Measurements from ENCODE around the gene NSRP1.
"Not testable (repeated sequence)": the region's sequence is repeated elsewhere in the genome, so short reads cannot be mapped to it uniquely, and the experiment has no call there.

NSRP1 gene

DNA sequence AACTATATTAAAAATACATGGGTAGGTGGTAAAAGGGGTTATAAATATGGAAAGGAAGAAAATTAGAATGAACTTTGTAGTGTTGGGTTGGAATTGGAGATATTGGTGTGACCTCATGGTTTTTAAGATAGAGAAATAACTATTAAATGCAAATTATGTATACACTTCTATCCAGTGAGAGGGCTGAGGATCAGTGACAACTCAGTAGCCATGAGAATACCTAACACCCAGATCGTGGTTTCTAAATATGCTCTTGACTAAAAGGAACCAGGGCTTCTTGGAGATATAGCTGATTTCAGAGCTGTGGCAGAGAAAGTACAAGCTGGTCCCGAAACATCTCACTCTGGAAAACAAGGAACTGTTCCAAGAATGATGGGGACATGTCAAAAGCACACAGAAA is 74.5 kb downstream of the NSRP1 start:
- TF ChIP-seq POLR2A (IDR thresholded peaks at IDR 0.05; ENCODE audit: extremely low read depth, insufficient read length) (no peak), MYC (IDR thresholded peaks at IDR 0.05; ENCODE audit: low read depth, low read length) (no peak)
- TF ChIP-seq, protein P1, sequence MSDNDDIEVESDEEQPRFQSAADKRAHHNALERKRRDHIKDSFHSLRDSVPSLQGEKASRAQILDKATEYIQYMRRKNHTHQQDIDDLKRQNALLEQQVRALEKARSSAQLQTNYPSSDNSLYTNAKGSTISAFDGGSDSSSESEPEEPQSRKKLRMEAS (IDR thresholded peaks at IDR 0.05; ENCODE audit: low read depth, low read length): no peak
- TF ChIP-seq, protein P2, sequence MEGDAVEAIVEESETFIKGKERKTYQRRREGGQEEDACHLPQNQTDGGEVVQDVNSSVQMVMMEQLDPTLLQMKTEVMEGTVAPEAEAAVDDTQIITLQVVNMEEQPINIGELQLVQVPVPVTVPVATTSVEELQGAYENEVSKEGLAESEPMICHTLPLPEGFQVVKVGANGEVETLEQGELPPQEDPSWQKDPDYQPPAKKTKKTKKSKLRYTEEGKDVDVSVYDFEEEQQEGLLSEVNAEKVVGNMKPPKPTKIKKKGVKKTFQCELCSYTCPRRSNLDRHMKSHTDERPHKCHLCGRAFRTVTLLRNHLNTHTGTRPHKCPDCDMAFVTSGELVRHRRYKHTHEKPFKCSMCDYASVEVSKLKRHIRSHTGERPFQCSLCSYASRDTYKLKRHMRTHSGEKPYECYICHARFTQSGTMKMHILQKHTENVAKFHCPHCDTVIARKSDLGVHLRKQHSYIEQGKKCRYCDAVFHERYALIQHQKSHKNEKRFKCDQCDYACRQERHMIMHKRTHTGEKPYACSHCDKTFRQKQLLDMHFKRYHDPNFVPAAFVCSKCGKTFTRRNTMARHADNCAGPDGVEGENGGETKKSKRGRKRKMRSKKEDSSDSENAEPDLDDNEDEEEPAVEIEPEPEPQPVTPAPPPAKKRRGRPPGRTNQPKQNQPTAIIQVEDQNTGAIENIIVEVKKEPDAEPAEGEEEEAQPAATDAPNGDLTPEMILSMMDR (IDR thresholded peaks at IDR 0.05; ENCODE audit: low read depth, low read length): no peak
- DNase-seq (ENCODE audit: low read depth): no peak
- H3K4me3 ChIP-seq (ENCODE audit: low read depth, low read length): no peak overlapping the region

DNA sequence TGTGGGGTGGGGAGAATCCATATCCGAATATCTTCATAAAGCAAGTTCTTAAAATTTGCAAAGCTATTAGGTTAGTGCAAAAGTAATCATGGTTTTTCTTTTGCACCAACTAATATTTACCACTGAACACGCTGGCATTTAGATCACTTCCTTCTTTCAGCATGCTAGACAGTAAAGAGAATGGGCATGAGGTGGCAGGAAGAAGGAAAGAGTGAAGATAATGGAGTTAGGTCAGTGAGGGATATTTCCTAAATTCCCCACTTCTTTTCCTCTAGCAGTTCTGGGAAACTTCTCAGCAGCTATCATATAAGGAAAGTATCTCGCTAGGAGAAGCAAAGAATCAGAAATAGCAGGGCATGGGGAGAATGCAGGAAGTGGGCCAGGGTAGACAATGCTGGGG is 79.9 kb downstream of the NSRP1 start:
- H3K4me3 ChIP-seq (ENCODE audit: low read depth, low read length): no peak overlapping the region
- TF ChIP-seq POLR2A (IDR thresholded peaks at IDR 0.05; ENCODE audit: extremely low read depth, insufficient read length): no peak
- TF ChIP-seq, protein P2 (IDR thresholded peaks at IDR 0.05; ENCODE audit: low read depth, low read length): no peak
- TF ChIP-seq, protein P1 (IDR thresholded peaks at IDR 0.05; ENCODE audit: low read depth, low read length): no peak
- TF ChIP-seq MYC (IDR thresholded peaks at IDR 0.05; ENCODE audit: low read depth, low read length): no peak
- peak; percentile 17 for DNase-seq (ENCODE audit: low read depth)

DNA sequence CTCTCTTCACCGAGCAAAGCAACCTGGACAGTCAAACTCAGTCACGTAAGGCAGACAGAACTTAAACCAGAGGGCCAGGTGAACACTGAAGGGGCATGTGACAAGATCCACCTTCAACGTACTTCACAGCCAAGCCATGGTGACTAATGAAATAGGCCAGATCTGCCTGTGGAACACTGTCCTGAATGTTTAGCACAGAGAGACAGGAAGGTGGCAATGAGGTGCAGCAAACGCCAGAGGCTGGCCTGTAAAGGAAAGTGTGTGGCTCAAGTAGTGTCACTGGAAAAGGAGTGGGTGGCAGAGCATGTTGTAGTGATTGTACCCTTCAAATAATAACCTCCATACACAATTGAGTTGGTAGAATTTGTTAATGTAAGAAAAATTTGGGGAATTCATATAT is 80.8 kb downstream of the NSRP1 start:
- no peak for DNase-seq (ENCODE audit: low read depth)
- H3K4me3 ChIP-seq (ENCODE audit: low read depth, low read length): no peak overlapping the region
- TF ChIP-seq MYC (IDR thresholded peaks at IDR 0.05; ENCODE audit: low read depth, low read length): no peak
- TF ChIP-seq, protein P2 (IDR thresholded peaks at IDR 0.05; ENCODE audit: low read depth, low read length): no peak
- TF ChIP-seq, protein P1 (IDR thresholded peaks at IDR 0.05; ENCODE audit: low read depth, low read length): no peak
- no peak for TF ChIP-seq POLR2A (IDR thresholded peaks at IDR 0.05; ENCODE audit: extremely low read depth, insufficient read length)

DNA sequence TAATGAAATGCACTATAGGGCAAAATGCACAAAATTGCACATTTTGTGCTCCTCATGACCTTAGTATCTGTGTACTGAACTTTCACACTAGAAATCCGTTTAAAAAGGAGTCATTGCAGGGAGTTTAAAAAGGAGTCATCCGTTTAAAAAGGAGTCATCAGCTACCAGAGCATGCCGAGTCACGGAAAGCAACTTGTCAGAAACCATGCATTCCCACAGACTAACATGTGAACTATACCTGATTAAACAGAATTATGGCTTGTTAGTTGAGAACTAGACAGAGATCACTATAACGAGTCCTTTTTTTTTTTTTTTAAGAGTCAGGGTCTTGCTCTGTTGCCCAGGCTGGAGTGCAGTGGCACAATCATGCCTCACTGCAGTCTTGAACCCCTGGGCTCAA is 83.0 kb downstream of the NSRP1 start:
- no peak for DNase-seq (ENCODE audit: low read depth)
- no peak for TF ChIP-seq POLR2A (IDR thresholded peaks at IDR 0.05; ENCODE audit: extremely low read depth, insufficient read length)
- TF ChIP-seq MYC (IDR thresholded peaks at IDR 0.05; ENCODE audit: low read depth, low read length): no peak
- TF ChIP-seq, protein P2 (IDR thresholded peaks at IDR 0.05; ENCODE audit: low read depth, low read length): no peak
- TF ChIP-seq, protein P1 (IDR thresholded peaks at IDR 0.05; ENCODE audit: low read depth, low read length): no peak
- no peak overlapping the region for H3K4me3 ChIP-seq (ENCODE audit: low read depth, low read length)

DNA sequence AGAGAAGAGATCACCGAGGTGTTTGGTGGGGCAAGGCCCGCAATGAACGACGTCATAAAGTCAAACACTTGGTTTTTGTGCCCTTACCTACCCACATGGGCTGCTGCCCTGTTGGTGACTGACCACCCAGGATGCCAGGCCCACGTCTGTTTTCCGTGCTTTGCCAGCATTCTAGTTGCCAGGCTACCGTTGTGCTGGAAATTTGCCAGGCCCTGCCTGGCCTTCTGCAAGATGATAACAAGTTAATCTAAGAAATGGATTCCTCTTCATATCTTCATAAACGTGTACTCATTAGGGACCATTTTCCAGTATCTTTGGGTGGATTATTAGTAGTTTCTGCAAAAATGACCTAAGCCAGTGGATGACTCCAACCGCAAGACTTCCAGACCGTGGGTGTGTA is 83.5 kb downstream of the NSRP1 start:
- DNase-seq (ENCODE audit: low read depth): no peak
- no peak overlapping the region for H3K4me3 ChIP-seq (ENCODE audit: low read depth, low read length)
- TF ChIP-seq MYC (IDR thresholded peaks at IDR 0.05; ENCODE audit: low read depth, low read length): no peak
- TF ChIP-seq, protein P1 (IDR thresholded peaks at IDR 0.05; ENCODE audit: low read depth, low read length): no peak
- TF ChIP-seq, protein P2 (IDR thresholded peaks at IDR 0.05; ENCODE audit: low read depth, low read length): no peak
- TF ChIP-seq POLR2A (IDR thresholded peaks at IDR 0.05; ENCODE audit: extremely low read depth, insufficient read length): no peak

DNA sequence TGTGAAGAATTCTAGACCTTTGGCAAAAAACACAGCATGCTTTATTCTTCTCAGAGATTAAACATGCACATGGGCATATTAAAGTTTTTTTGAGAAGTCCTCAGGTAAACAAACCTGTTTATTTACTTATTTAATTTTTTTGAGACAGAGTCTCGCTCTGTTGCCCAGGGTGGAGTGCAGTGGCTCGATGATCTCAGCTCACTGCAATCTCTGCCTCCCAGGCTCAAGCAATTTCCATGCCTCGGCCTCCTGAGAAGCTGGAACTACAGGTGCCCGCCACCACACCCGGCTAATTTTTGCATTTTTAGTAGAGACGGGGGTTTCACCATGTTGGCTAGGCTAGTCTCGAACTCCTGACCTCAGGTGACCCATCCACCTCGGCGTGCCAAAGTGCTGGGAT is 84.0 kb downstream of the NSRP1 start:
- not testable (repeated sequence) for H3K4me3 ChIP-seq (ENCODE audit: low read depth, low read length); DNase-seq (ENCODE audit: low read depth)
